OCI-LY3 (cell line): ENCODE results near the gene MBIP.
"Not testable (repeated sequence)": the region's sequence is repeated elsewhere in the genome, so short reads cannot be mapped to it uniquely, and the experiment has no call there.

Experiments
- H2AFZ ChIP-seq: fragments of 200-600, 300-600 bp; shearing (Covaris generic); 2 replicates; pipeline ENCODE4 v1.6.0; 2014; ENCODE audit warnings: antibody characterized with exemption, low read depth, low read length
- H3K27ac ChIP-seq: fragments of 200-600, 300-600 bp; sonication (generic); 2 replicates; pipeline ENCODE4 v1.5.1; 2014; ENCODE audit warnings: mild to moderate bottlenecking, low read length, moderate library complexity, mixed read lengths
- H3K27me3 ChIP-seq: fragments of 200-600, 300-600 bp; sonication (generic); 2 replicates; pipeline ENCODE4 v1.6.1; 2014; ENCODE audit warnings: low read depth, low read length, mixed read lengths
- H3K36me3 ChIP-seq: fragments of 200-600, 300-600 bp; sonication (generic); replicated peaks from 2 replicates; pipeline ENCODE3; 2014; ENCODE audit warnings: low read depth, low read length, mixed read lengths
- H3K4me1 ChIP-seq: fragments of 300-600, 200-600 bp; sonication (generic); 2 replicates; pipeline ENCODE4 v1.6.1; 2014; ENCODE audit warnings: low read length, mixed read lengths
- H3K4me2 ChIP-seq: fragments of 200-600, 300-600 bp; sonication (generic); 2 replicates; pipeline ENCODE4 v1.6.1; 2014; ENCODE audit warnings: low read length, mixed read lengths
- H3K4me3 ChIP-seq: fragments of 300-600, 200-600 bp; sonication (generic); 2 replicates; pipeline ENCODE4 v1.5.1; 2014; ENCODE audit warnings: antibody characterized with exemption, mild to moderate bottlenecking, low read length, moderate library complexity
- H3K79me2 ChIP-seq: fragments of 300-600, 200-600 bp; shearing (Covaris generic); 2 replicates; pipeline ENCODE4 v1.6.1; 2014; ENCODE audit warnings: mild to moderate bottlenecking, low read length, mixed read lengths
- H3K9ac ChIP-seq: fragments of 300-600, 200-600 bp; shearing (Covaris generic); 2 replicates; pipeline ENCODE4 v1.6.0; 2014; ENCODE audit warnings: mild to moderate bottlenecking, low read length, moderate library complexity
- H3K9me3 ChIP-seq: fragments of 200-600, 300-600 bp; shearing (Covaris generic); 2 replicates; pipeline ENCODE4 v1.6.1; 2014; ENCODE audit warnings: low read length, mixed read lengths; ENCODE audit not compliant: insufficient read depth
- H4K20me1 ChIP-seq: fragments of 200-600, 300-600 bp; sonication (generic); 2 replicates; pipeline ENCODE4 v1.6.1; 2016; ENCODE audit warnings: low read length, mixed read lengths; ENCODE audit not compliant: insufficient read depth
- CTCF ChIP-seq: fragments of 200-600, 300-600 bp; sonication (generic); IDR thresholded peaks from 2 replicates; pipeline ENCODE4 v1.5.1; 2014; ENCODE audit warnings: antibody characterized with exemption, low read length, low read depth
- EZH2phosphoT487 ChIP-seq: fragments of 200-600 bp; shearing (Covaris generic); IDR thresholded peaks from 2 replicates; pipeline ENCODE4 v1.6.1; 2018; ENCODE audit warnings: antibody characterized with exemption, mixed run types, low read depth

Gene MBIP

GRCh38 chr14:36344211-36344610 is 23.8 kb upstream of the MBIP start:
- H2AFZ ChIP-seq = no peak overlapping the region
- H3K27ac ChIP-seq = no peak overlapping the region
- no peaks in the 10 kb centered on the region for H3K79me2 ChIP-seq
- no peak overlapping the region for H3K9ac ChIP-seq
- H3K4me3 ChIP-seq = no peak overlapping the region
- H3K4me1 ChIP-seq = peaks cover 12% of the 10 kb centered on the region
- H4K20me1 ChIP-seq = no peaks in the 10 kb centered on the region
- no peaks in the 10 kb centered on the region for H3K27me3 ChIP-seq
- TF ChIP-seq CTCF (no peak), EZH2phosphoT487 (no peak)
- H3K4me2 ChIP-seq = no peak overlapping the region
- H3K36me3 ChIP-seq = no peaks in the 10 kb centered on the region
- no peaks in the 10 kb centered on the region for H3K9me3 ChIP-seq

GRCh38 chr14:36341811-36342210 is 21.4 kb upstream of the MBIP start:
- H3K27me3 ChIP-seq, H3K9me3 ChIP-seq, H4K20me1 ChIP-seq, H3K79me2 ChIP-seq, H3K4me3 ChIP-seq, H3K9ac ChIP-seq, H3K36me3 ChIP-seq, H3K4me2 ChIP-seq, H3K27ac ChIP-seq, H2AFZ ChIP-seq: not testable (repeated sequence)
- peaks cover 20% of the 10 kb centered on the region for H3K4me1 ChIP-seq

- Histone ChIP-seq H3K27me3 (no peaks in the 10 kb centered on the region), H4K20me1 (no peaks in the 10 kb centered on the region), H3K4me3 (no peak overlapping the region), H3K4me1 (peaks cover 20% of the 10 kb centered on the region), H3K27ac (peak overlapping the region; percentile 33; the same call in 1 of the 2 replicates), H2AFZ (no peak overlapping the region), H3K4me2 (peak overlapping the region; percentile 38), H3K79me2 (no peaks in the 10 kb centered on the region), H3K9ac (no peak overlapping the region), H3K36me3 (no peaks in the 10 kb centered on the region), H3K9me3 (no peaks in the 10 kb centered on the region)
- no peak for TF ChIP-seq EZH2phosphoT487
- no peak for TF ChIP-seq CTCF
Observed at GRCh38 chr14:36340276-36340890, 19.9 kb upstream of the MBIP start.

- Histone ChIP-seq H3K27me3 (no peaks in the 10 kb centered on the region), H3K4me1 (peaks cover 20% of the 10 kb centered on the region), H3K79me2 (no peaks in the 10 kb centered on the region), H3K4me2 (peak overlapping the region; percentile 38), H3K4me3 (no peak overlapping the region), H3K27ac (peak overlapping the region; percentile 33; the same call in 1 of the 2 replicates), H2AFZ (no peak overlapping the region), H3K36me3 (no peaks in the 10 kb centered on the region), H3K9ac (no peak overlapping the region), H3K9me3 (no peaks in the 10 kb centered on the region), H4K20me1 (no peaks in the 10 kb centered on the region)
- TF ChIP-seq EZH2phosphoT487 = no peak
- no peak for TF ChIP-seq CTCF
Observed at GRCh38 chr14:36339816-36340215, 19.4 kb upstream of the MBIP start.
